Esophagus squamous epithelium (tissue), 4 donors: ENCODE measurements around the gene PRPS1.

Source experiments
- CTCF ChIP-seq, 6 experiments: fragments of 450-650 bp in 4 of 6; fragments of 200-600 bp in 2 of 6; sonication (generic) in 2 of 6; IDR thresholded peaks; one replicate each; pipeline ENCODE4 v1.5.1; 2016 to 2019; ENCODE audit warnings: antibody characterized with exemption in 6 of 6, mild to moderate bottlenecking in 4 of 6, moderate library complexity in 4 of 6
- POLR2A ChIP-seq, 4 donors: fragments of 450-650 bp; IDR thresholded peaks; one replicate each; pipeline ENCODE4 v1.6.1; 2017; ENCODE audit warnings: antibody characterized with exemption in 4 of 4, mild to moderate bottlenecking in 4 of 4, moderate library complexity in 3 of 4

- TF ChIP-seq CTCF (IDR thresholded peaks at IDR 0.05) (no peak), POLR2A (IDR thresholded peaks at IDR 0.05) (no peak)
These were observed 41.7 kb downstream of the PRPS1 start for GRCh38 chrX:107669885-107670628.
